ENCODE results near the gene AOPEP.

DNA sequence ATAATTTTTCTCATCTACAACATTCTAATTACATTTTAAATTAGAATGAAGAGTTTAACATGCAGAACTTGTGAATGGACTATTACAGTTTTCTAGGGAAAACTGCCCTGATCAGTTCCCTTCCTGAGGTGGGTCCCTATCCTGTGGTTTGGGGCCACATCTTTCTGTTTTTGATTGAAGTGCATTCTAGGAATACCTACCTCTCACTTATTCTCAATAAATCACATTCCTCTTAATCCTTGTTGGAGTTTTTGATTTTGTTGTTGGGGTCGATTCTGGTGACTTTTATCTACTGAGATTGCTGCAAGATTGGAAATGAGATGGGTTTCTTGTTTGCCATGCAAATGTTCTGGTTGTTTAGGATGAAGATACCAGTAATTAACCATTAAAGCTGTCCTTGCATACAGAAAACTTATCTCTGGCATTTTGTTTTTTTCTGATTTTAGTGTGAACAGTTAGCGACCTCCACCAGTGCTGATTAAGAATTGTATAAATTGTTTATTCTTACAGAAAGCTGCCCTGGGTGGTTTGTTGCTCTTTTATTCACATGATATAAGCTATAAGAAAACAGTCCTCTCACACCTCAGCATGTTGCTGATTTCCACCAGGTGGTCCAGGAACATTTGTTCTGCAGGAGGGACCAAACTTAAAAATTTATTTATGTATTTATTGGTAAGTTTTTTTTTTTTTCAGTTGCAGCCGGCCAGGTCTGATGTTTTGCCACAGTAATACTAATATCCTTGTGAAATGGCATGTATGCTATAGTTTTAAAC is 321.1 kb downstream of the AOPEP start:
- TF ChIP-seq CTCF (conservative IDR thresholded peaks at IDR 0.05 in 1 of 2, IDR thresholded peaks at IDR 0.05 in 1 of 2; ENCODE audit: extremely low read depth in 1 of 2, insufficient read depth in 1 of 2, low read depth in 1 of 2, low read length in 2 of 2) (no peak), EZH2 (IDR thresholded peaks at IDR 0.05; ENCODE audit: borderline replicate concordance, low read length) (no peak)

Measured in mammary epithelial cell (primary cell).